ENCODE measurements around the gene CDH23.

- TF ChIP-seq CTCF (IDR thresholded peaks at IDR 0.05), result no peak
- no peak for TF ChIP-seq SREBF2 (IDR thresholded peaks at IDR 0.05)
- TF ChIP-seq POLR2A (IDR thresholded peaks at IDR 0.05; ENCODE audit: low read length), result no peak
Observed at GRCh38 chr10:71675295-71675970, 278.7 kb downstream of the CDH23 start.

Measured in A549 (cell line).